H1 (cell line): ENCODE data around the gene AKAP12. TPM values are rescaled to one million over a fixed set of nuclear protein-coding genes. Genes with fewer than 3 reads are reported as not detected.

ENCODE experiments used
- CTCF ChIP-seq, 3 experiments: IDR thresholded peaks; 1 replicate in 2 of 3; 2 replicates in 1 of 3; pipeline versions ENCODE4 v1.5.1 to v1.6.1; 2011; ENCODE audit warnings: low read length in 3 of 3, mild to moderate bottlenecking in 3 of 3, inconsistent platforms in 2 of 3, low read depth in 1 of 3, moderate library complexity in 1 of 3; ENCODE audit not compliant: insufficient read depth in 1 of 3; ENCODE audit errors: control extremely low read depth in 1 of 3
- NRF1 ChIP-seq: IDR thresholded peaks from 2 replicates; pipeline ENCODE4 v1.6.1; 2011; ENCODE audit warnings: mild to moderate bottlenecking, low read depth, low read length, improper control_type of control experiment
- PHF8 ChIP-seq: fragments of 200-600 bp; sonication (generic); conservative IDR thresholded peaks from 2 replicates; pipeline ENCODE4 v1.7.1; 2012; ENCODE audit warnings: low read depth, mild to moderate bottlenecking, inconsistent platforms, low read length, moderate library complexity
- POLR2A ChIP-seq, 2 experiments: IDR thresholded peaks; 1 replicate in 1 of 2; 2 replicates in 1 of 2; pipeline ENCODE4 v1.6.1; 2011; ENCODE audit warnings: low read depth in 2 of 2, low read length in 2 of 2, mild to moderate bottlenecking in 2 of 2; ENCODE audit errors: control extremely low read depth in 1 of 2
- POU5F1 ChIP-seq: IDR thresholded peaks from 2 replicates; pipeline ENCODE4 v1.6.1; 2011; ENCODE audit warnings: low read depth, mild to moderate bottlenecking, low read length, moderate library complexity
- SIRT6 ChIP-seq: IDR thresholded peaks from one replicate; pipeline ENCODE4 v1.7.1; 2012; ENCODE audit warnings: low read length, inconsistent platforms
- TEAD4 ChIP-seq: IDR thresholded peaks from 2 replicates; pipeline ENCODE4 v1.6.1; 2012; ENCODE audit warnings: low read depth, low read length, inconsistent platforms, mixed read lengths
- USF2 ChIP-seq: IDR thresholded peaks from 2 replicates; pipeline ENCODE4 v1.6.1; 2011; ENCODE audit warnings: low read length, improper control_type of control experiment
- polyA plus RNA-seq, 7 experiments: library from polyadenylated mRNA; depleted of rRNA in 3 of 7; stranded (reverse) in 5 of 7; unstranded in 2 of 7; fragments of >200 nt in 5 of 7; fragments of 200-250 nt in 2 of 7; gene quantifications; 1 replicate in 5 of 7; 2 replicates in 1 of 7; 4 replicates in 1 of 7; pipeline versions ENCODE4 v1.2.1 to v1.2.3, GENCODE V29; 2011 to 2013; ENCODE audit warnings: missing spikeins in 2 of 7, mixed read lengths in 2 of 7
- total RNA-seq: library from RNA; stranded (reverse); fragmentation: NEBNext Ultra II Directional; extraction: Animal tissue kit (Norgen Biotek cat#: 25700); gene quantifications from 2 replicates; pipeline ENCODE4 v1.2.1, GENCODE V29; 2021

Gene AKAP12
- total and polyA plus RNA-seq, 2 of the 8 experiments (the other 6 are each of a cell fraction or from before 2014, with no cell fraction given), result 14.6 to 79.2 TPM

- TF ChIP-seq USF2 (no peak), POU5F1 (no peak), CTCF (IDR thresholded peaks at IDR 0.05; ENCODE audit: control extremely low read depth in 1 of 3, insufficient read depth in 1 of 3, low read depth in 1 of 3, low read length in 3 of 3) (no peak), PHF8 (no peak), SIRT6 (no peak), POLR2A (IDR thresholded peaks at IDR 0.05; ENCODE audit: control extremely low read depth in 1 of 2, low read depth in 2 of 2, low read length in 2 of 2) (no peak), NRF1 (no peak), TEAD4 (no peak)
Measured at GRCh38 chr6:151317103-151317994, 77.6 kb downstream of the AKAP12 start (continued).
